ENCODE results near the gene ERMAP. TPM values are rescaled to one million over a fixed set of nuclear protein-coding genes. Genes with fewer than 3 reads are reported as not detected.
"Not testable (repeated sequence)": the region's sequence is repeated elsewhere in the genome, so short reads cannot be mapped to it uniquely, and the experiment has no call there.

The ERMAP gene
- total RNA-seq, 1 experiment from 2014 or later = 11.2 TPM

DNA sequence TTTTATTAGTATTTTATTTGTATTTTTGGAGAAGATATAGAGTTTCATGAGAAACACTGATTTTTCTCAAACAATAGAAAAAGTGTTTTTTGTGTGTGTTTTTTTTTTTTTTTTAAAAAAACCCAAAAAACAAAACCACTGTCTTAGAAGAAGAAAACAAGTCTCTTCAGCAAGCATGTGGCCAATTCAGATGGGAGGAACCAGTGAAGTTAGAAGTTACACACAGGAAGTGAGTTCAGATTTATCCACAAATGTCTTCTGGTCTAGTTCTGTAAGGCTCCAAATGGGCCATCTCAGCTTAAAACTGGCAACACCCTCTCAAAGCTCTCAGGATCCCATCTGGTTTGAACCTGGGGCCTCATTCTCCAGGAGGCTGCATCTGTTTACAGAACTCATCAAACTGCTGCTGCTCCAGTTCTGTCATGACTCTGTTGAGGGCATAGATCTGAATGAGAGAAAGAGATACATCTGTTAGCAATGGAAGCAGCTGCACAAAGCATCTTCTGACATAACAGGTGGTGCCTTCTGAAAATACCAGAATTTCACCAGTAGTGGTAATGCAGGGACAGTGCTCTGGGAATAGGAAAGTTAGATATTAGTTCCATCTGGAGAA, 9.8 kb upstream of the ERMAP start:
- no peak for DNase-seq (ENCODE audit: low read depth)

GRCh38 chr1:42814815-42815214, 2.1 kb upstream of the ERMAP start:
- DNase-seq (ENCODE audit: low read depth) = not testable (repeated sequence)

GRCh38 chr1:42815941-42816584, 859 bp upstream of the ERMAP start:
- peak; percentile 29 for DNase-seq (ENCODE audit: low read depth)

GRCh38 chr1:42817440-42817767, 482 bp downstream of the ERMAP start:
- no peak for DNase-seq (ENCODE audit: low read depth)

GRCh38 chr1:42817976-42818375, 1.1 kb downstream of the ERMAP start:
- DNase-seq (ENCODE audit: low read depth) = no peak

DNA sequence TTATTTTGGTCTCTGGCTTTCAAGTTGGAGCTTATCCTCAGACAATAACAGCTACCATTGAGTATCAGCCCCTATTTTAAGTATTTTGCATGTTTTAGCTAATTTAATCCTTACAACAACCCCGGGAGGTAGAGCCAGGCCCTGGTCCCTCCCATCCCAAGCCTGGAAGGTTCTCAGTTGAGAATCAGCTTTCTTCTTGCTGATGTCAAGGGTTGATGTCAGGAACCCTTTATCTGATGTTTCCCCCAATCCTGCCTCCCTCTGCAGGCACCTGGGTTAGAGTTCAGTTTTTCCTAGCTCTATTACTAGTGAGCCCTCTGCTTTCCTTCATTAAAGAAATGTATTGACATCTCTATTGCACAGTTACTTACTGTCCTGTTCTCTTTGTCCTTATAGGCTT, 3.9 kb downstream of the ERMAP start:
- DNase-seq (ENCODE audit: low read depth) = no peak

DNA sequence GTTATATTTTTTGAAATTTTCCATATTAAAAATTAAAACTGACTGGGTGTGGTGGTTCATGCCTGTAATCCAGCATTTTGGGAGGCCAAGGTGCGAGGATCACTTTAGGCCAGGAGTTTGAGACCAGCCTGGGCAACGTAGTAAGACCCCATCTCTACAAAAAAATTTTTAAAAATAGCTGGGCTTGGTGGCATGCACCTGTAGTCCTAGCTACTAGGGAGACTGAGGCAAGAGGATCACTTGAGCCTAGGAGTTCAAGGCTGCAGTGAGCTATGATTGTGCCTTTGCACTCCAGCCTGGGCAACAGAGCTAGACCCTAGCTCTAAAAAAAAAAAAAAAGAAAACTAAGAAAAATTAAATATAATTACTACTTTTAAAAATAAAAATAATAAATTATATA, 4.8 kb downstream of the ERMAP start:
- DNase-seq (ENCODE audit: low read depth) = no peak

GRCh38 chr1:42822800-42823392, 6.0 kb downstream of the ERMAP start:
- peak; percentile 53 for DNase-seq (ENCODE audit: low read depth)

DNA sequence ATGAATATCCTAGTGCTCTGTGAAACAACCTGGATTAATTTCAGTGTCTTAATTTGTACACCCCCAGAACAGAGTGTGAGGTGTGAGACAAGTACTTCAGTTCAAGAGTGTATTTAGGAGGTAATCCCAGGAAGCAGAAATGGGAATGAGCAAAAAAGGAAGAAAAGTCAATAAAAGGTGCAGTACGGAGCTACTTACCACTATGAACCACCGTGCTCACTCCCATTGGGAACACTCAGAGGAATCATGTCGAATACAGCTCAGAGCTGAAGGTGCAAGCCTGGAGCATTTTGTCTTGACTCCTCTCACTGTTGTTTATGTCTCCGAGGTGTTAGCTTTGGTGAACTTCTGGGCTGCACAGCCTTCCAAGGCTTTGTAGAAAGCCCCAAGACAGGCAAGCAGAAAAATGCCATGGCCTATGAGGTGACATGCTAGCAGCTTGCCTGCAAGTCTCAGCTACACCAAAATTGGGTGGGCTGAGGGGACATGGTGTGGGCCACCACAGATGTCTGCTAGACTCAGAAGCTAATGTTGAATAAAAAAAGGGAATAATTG, 7.6 kb downstream of the ERMAP start:
- no peak for DNase-seq (ENCODE audit: low read depth)

- no peak for DNase-seq (ENCODE audit: low read depth)
These were observed 8.3 kb downstream of the ERMAP start for GRCh38 chr1:42825036-42825851.

DNA sequence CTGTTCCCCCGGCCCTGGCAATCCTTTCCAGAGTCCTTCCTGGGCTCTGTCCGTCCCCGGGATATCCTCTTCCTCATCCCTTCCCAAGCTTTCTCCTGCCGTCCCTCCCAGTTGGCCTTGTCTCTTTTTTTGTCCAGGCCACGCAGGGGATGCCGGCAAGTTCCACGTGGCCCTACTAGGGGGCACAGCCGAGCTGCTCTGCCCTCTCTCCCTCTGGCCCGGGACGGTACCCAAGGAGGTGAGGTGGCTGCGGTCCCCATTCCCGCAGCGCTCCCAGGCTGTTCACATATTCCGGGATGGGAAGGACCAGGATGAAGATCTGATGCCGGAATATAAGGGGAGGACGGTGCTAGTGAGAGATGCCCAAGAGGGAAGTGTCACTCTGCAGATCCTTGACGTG, 13.7 kb downstream of the ERMAP start:
- DNase-seq (ENCODE audit: low read depth) = no peak

- DNase-seq (ENCODE audit: low read depth) = no peak
These were observed 14.4 kb downstream of the ERMAP start for GRCh38 chr1:42831273-42831672.

DNA sequence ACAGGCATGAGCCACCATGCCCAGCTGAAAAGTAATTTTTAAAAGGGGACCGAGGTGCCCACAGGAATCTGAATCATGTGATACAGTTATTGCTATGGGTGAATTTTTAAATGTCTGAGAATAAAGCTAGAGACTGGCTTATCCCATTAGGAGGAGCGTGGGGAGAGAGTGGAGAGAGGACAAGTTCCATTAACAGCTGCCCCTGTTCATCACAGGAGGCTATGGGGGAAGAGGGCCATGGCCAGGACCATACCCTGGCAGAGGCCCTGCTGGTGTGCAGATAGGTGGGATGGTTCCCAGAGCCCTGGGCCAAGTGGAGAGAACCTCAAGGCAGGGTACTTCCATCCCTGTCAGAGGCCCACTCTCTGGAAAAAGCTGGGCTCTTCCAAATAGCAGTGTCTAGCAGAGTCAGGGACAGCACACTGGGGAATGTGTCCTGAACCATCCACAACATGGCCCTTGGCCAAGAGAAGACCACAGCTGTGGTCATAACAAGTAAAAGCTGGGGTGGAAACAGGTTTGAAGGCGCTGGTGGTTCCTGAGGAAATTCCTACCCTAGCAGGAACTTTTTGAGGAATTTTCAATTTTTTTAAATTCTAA, 15.8 kb downstream of the ERMAP start:
- DNase-seq (ENCODE audit: low read depth) = no peak

GRCh38 chr1:42833981-42834380, 17.1 kb downstream of the ERMAP start:
- no peak for DNase-seq (ENCODE audit: low read depth)

DNA sequence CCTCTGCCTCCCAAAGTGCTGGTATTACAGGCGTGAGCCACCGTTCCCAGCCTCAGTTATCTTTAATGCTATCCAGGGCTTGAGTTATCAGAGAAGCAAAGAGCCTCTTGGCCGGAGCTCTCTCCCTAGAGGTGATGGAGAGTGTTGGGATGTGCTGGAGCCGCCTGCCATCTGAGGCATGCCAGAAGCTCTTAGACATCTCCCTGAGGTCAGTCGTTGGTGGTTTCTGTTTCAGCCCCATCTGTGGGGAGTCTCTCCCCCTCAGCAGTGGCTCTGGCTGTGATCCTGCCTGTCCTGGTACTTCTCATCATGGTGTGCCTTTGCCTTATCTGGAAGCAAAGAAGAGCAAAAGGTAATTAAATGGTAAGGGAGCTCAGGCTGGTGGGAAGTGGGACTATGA, 17.9 kb downstream of the ERMAP start:
- no peak for DNase-seq (ENCODE audit: low read depth)

- no peak for DNase-seq (ENCODE audit: low read depth)
These were observed 18.5 kb downstream of the ERMAP start for GRCh38 chr1:42835422-42835821.

- no peak for DNase-seq (ENCODE audit: low read depth)
These were observed 20.8 kb downstream of the ERMAP start for GRCh38 chr1:42837709-42838108.

DNA sequence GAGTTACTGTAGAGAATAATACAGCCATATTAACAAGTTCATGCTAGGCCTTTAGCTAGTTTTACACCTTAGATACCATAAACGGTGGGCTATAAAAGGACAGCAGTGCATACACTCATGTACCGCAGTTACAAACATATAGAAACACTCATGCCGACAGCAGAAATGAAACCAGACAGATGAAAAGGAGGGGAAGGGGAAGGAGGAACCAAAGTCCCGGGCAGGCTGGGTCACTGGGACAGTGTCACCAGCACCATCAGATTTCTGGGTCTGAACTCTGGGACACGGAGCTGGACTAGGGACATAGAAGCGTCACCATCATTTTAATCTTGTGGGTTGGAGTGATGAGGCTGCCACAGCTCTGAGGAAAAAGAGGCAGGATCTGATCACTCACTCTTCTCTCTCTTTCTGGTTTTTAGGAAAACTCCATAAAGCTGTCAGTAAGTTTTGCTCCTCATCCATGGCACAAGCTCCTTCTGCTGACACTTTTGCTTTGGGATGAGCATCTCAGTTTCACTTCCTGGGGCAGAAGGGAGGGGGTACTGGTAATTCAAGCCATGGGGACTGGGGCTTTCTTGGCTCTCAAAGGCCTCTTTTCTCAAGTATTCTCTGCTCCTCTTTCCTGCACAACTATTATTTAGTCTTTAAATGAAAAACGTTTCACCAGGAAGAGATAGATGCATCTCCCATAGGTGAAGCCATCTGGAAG, 21.7 kb downstream of the ERMAP start:
- DNase-seq (ENCODE audit: low read depth) = no peak

DNA sequence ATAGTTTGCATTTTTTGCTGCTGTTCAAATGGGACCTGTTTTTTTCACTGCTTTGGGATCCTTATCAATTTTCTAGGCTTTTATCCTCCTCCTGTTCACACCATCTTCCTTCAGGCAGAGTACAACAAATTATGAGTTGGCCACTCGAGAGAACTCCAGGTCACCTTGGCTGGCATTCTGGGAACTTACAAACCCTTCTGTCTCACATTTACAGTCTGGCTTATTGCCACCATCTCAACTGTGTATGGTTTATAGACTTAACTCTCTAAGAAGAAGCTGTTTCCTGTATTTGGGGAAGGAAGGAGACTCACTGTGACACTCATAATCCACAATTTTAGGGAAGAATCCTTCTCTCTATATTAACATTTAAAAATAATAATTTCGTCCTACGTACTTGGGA, 24.1 kb downstream of the ERMAP start:
- DNase-seq (ENCODE audit: low read depth) = peak; percentile 57

- no peak for DNase-seq (ENCODE audit: low read depth)
These were observed 24.7 kb downstream of the ERMAP start for GRCh38 chr1:42841440-42842147.

Data from M059J (cell line).